ENCODE measurements around the gene ADH1A. TPM values are rescaled to one million over a fixed set of nuclear protein-coding genes. Genes with fewer than 3 reads are reported as not detected.

The ADH1A gene
- total RNA-seq, result not detected
- total RNA-seq (2013), result not detected

GRCh38 chr4:99290848-99291786, at the start of gene ADH1A:
Gene ADH1A, minus strand, starts transcription at chr4:99290985. Its CDS starts 71 bp downstream, at chr4:99290914.
- Histone ChIP-seq H3K4me1 (ENCODE audit: control insufficient read depth, insufficient read depth, low read length) (no peaks in the 10 kb centered on the region), H3K4me3 (ENCODE audit: low read length) (no peak within 1 kb of the TSS), H3K27me3 (ENCODE audit: control insufficient read depth, insufficient read depth, low read length) (no peaks in the 10 kb centered on the region), H3K36me3 (ENCODE audit: control insufficient read depth, insufficient read depth, low read length) (no peaks in the 10 kb centered on the region), H3K27ac (ENCODE audit: low read length) (no peak within 1 kb of the TSS), H3K9me3 (ENCODE audit: control insufficient read depth, insufficient read depth, low read length) (peaks cover 6% of the 10 kb centered on the region)
- no peak within 1 kb of the TSS for H3K4me3 Mint-ChIP-seq
- intact Hi-C loops (cut with micrococcal nuclease), result no loop called here
- WGBS (ENCODE audit: insufficient coverage), result 95% methylated on average over 2 of the region's 3 CpGs
- H3K4me1 Mint-ChIP-seq, result no peaks in the 10 kb centered on the region
- no peaks in the 10 kb centered on the region for H3K27me3 Mint-ChIP-seq (ENCODE audit: low read depth in 2 of 2)
- no peak for TF ChIP-seq CTCF (IDR thresholded peaks at IDR 0.05)
- H3K27ac Mint-ChIP-seq, result no peak within 1 kb of the TSS
- H3K36me3 Mint-ChIP-seq, result peaks cover 11% of the 10 kb centered on the region
- H3K9me3 Mint-ChIP-seq, result peaks cover 10 to 15% of the 10 kb centered on the region in 2 donors
- no peak for DNase-seq
- no peak for ATAC-seq

GRCh38 chr4:99339172-99339571, 48.4 kb upstream of the ADH1A start:
- Histone ChIP-seq H3K36me3 (ENCODE audit: control insufficient read depth, insufficient read depth, low read length) (no peaks in the 10 kb centered on the region), H3K9me3 (ENCODE audit: control insufficient read depth, insufficient read depth, low read length) (no peaks in the 10 kb centered on the region), H3K4me3 (ENCODE audit: low read length) (no peak overlapping the region), H3K27ac (ENCODE audit: low read length) (no peak overlapping the region), H3K4me1 (ENCODE audit: control insufficient read depth, insufficient read depth, low read length) (peaks cover 4% of the 10 kb centered on the region), H3K27me3 (ENCODE audit: control insufficient read depth, insufficient read depth, low read length) (no peaks in the 10 kb centered on the region)
- DNase-seq (no peak), ATAC-seq (no peak)
- TF ChIP-seq CTCF (IDR thresholded peaks at IDR 0.05), result no peak
- no peaks in the 10 kb centered on the region for H3K4me1 Mint-ChIP-seq
- no peak overlapping the region for H3K4me3 Mint-ChIP-seq
- H3K27ac Mint-ChIP-seq, result no peak overlapping the region
- no peaks in the 10 kb centered on the region for H3K27me3 Mint-ChIP-seq (ENCODE audit: low read depth in 2 of 2)
- H3K9me3 Mint-ChIP-seq, result no peaks in the 10 kb centered on the region
- no peaks in the 10 kb centered on the region for H3K36me3 Mint-ChIP-seq
- intact Hi-C loops (cut with micrococcal nuclease), result no loop called here
- 91% methylated on average over 3 of the region's 3 CpGs for WGBS (ENCODE audit: insufficient coverage)

- intact Hi-C loops (cut with micrococcal nuclease), result no loop called here
- no peak overlapping the region for H3K4me3 Mint-ChIP-seq
- peaks cover 4% of the 10 kb centered on the region for H3K4me1 ChIP-seq (ENCODE audit: control insufficient read depth, insufficient read depth, low read length)
- no peak overlapping the region for H3K27ac Mint-ChIP-seq
- 76% methylated on average over 4 of the region's 4 CpGs for WGBS (ENCODE audit: insufficient coverage)
- no peaks in the 10 kb centered on the region for H3K9me3 ChIP-seq (ENCODE audit: control insufficient read depth, insufficient read depth, low read length)
- ATAC-seq (no peak), DNase-seq (no peak)
- no peaks in the 10 kb centered on the region for H3K27me3 Mint-ChIP-seq (ENCODE audit: low read depth in 2 of 2)
- no peaks in the 10 kb centered on the region for H3K4me1 Mint-ChIP-seq
- no peaks in the 10 kb centered on the region for H3K36me3 Mint-ChIP-seq
- H3K27me3 ChIP-seq (ENCODE audit: control insufficient read depth, insufficient read depth, low read length), result no peaks in the 10 kb centered on the region
- H3K27ac ChIP-seq (ENCODE audit: low read length), result no peak overlapping the region
- H3K4me3 ChIP-seq (ENCODE audit: low read length), result no peak overlapping the region
- H3K9me3 Mint-ChIP-seq, result peaks cover 0 to 2% of the 10 kb centered on the region in 2 donors
- H3K36me3 ChIP-seq (ENCODE audit: control insufficient read depth, insufficient read depth, low read length), result no peaks in the 10 kb centered on the region
- TF ChIP-seq CTCF (IDR thresholded peaks at IDR 0.05), result no peak
Observed at GRCh38 chr4:99336553-99336952, 45.8 kb upstream of the ADH1A start.
